GM18499 (cell line): ENCODE data around the gene AMN.

ENCODE experiments used
- ATAC-seq: cut with Tn5 transposase; IDR thresholded peaks from one replicate; pipeline ENCODE4 v1.9.1; 2021; ENCODE audit warnings: moderate number of reproducible peaks; ENCODE audit not compliant: insufficient read depth, unreplicated experiment

Gene AMN

DNA sequence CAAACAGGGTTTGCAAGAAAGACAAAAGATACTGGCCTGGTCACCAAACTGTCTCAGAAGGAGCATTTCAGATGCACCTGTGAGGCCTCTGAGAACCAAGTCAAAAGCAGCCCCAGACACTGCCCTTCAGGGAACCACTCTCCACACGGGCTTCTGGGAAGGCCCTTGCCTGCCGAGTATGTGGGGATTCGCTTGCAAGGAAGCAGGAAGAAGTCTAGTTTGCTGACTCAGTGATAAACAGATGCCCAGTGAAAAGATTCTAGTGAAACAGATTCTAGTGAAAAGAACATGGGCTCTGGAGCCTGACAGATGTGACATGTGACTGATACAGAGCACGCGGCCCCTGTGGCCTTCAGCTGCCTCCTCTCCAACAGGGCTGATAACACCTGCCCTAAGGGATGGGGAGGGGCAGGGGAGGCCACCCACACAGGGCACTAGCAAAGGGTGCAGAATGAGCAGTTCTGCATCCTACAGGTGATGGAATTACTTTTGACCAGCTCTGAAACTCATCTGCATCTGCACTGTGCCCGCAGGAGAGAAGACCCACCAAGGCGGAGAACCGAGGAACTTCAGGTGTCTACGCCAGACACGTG, 19.1 kb downstream of the AMN start:
- ATAC-seq: no peak

DNA sequence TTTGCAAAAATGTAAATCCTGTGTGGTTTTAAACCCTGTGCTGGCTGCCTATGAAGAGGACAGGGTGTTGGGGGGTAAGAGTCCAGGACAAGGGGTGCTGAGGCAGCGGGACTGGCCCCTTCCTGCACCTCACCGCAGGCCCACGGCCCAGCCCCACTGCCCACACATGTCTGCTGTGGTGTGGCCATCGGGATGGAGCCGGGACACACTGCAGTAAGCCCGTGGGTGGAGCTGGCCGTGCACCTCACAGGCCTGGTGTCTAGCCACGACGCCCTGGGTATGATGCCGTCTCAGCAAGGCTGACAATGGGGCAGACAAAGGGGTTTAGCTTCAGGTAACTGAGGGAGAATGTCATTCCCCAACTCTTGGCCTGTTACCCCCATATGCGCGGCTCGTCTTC, 19.6 kb downstream of the AMN start:
- ATAC-seq: no peak

DNA sequence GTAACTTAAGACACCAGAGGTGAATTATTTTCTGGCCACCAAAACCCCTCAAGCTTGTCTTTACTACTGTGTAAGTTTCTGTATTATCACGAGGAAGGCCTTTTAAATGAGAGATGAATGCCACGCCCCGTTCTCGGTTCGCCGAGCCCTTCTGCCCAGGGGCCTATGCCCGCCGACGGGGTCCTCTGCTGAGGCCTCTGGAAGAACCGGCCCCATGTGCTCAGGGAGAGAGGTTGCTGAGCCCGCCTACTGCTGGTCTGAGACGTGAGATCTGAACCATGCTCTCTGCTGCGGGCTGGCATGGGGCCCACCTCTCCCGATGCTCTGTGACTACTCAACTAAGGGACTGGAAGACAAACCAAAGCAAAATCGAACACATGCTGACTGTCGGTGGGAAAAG, 21.0 kb downstream of the AMN start:
- no peak for ATAC-seq

DNA sequence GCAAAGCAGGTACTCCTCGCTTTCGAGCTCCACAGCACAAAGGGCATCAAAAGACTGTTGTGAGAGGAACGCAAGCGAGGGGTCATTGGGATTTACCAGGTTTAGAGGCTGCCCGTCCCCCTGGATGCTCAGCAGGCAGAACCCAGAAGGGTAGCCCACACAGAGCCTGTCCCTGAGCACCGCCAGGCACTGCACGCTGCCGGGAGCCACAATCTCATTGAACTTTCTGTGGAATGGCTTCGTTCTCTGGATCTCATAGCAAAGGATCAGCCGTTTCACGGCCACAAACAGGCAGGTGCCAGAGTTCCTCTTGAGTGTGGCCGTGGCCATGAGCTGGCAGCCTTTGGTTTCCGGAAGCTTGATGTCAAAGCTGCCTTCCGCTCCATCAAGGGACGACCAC, 21.5 kb downstream of the AMN start:
- no peak for ATAC-seq

DNA sequence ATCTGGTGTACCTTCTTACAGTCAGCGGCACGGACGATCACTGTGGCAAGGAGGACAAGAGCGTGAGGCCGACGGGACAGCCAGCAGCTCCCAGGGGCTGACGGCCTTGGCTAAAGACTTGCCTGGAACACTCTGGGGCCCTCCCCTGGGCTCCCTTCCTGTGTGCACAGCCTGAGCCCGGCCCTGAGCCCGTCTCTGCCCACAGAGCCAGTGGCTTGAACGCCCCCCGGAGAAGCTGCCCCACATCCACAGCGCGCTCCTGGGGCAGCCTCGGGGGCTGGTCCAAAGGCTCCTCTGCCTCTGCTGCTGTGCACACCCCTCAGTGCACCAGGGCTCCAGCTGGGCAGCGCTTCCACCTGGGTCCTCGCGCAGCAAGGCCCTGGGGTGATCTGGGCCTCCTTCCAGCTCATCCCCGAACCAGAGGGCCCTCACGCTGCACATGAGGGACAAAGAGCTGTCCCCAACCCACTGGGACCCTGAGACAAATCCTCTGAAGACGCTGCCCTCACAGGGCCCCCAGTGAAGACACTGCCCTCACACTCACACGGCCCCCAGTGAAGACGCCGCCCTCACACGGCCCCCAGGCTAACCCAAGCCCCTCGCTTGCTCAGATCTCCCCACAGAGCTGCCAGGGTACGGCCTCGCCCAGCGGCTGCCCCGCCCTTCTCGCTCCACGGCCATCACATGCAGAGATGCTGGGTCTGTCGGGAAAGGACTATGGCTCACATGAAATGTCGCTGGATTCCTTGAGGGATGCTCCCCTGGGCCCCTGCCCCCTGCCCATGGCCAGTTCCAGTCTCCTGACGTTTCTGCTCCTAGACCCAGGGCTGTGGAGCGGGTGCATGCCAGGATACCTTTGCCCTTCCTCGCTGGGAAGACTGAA, 22.2 kb downstream of the AMN start:
- no peak for ATAC-seq

DNA sequence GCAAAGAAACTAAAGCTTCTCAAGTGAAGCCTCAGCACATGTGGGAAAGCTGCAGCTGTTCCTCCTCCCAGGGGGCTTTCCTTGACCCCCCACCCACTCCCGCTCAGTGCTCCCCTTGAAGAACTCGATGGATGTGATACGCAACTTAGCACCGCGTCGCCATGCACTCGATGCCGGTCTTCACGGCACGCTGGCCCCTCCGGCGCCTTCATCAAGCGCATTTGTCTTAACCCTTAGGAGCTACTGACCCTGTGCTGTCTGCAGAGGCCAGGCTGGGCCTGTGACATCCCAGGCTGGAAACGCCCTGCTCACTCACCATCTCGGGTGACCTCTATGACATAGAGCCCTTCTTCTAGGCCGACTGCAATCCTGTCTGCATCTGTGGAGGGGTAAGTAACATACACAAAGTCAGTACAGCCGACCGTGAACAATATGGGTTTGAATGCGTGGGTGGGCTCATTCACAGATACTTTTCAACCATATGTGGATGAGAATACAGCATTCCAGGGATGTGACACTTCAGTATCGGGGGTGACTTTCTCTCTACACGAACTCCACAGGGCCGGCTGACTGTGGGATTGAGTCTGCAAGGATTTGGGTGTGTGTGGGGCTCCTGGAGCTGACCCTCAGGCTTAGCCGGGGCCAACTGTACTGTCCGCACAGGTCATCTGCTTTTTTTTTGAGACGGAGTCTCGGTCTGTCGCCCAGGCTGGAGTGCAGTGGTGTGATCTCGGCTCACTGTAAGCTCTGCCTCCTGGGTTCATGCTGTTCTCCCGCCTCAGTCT, 23.1 kb downstream of the AMN start:
- no peak for ATAC-seq

DNA sequence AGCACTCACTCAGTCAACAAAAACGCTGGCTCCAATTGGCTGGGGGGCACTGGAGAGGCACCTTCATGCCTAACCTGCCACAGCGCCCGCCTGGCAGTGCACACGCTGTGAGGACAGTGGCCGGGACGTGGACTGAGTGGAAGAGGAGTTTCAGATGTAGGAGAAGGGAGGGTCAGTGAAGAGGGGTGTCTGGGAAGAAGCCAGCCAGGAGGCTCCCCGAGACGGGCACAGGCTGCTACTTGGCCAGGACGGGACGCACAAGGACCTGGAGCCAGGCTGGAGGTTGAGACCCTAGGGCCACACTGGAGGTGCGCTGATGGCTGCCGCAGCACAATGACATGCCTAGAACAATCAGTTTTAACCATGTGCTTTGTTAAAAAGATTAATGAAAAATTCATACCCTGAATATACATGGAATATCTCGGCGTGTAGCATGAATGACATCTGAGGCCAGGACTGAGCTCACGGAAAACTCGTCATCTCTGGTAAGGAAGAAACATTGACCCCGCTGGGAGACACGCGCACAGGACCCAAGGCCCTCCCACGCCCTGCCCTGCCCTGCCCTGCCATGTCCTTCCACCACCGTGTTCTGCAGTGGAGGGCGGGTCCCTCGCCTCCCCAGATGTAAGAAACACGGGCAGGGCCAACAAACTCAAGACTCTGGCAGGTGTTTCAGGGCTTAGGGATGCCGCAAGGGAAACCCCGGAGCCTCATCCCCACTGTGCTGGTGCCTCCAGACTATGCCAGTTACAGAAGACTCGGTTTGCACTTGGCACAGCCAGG, 25.0 kb downstream of the AMN start:
- no peak for ATAC-seq

DNA sequence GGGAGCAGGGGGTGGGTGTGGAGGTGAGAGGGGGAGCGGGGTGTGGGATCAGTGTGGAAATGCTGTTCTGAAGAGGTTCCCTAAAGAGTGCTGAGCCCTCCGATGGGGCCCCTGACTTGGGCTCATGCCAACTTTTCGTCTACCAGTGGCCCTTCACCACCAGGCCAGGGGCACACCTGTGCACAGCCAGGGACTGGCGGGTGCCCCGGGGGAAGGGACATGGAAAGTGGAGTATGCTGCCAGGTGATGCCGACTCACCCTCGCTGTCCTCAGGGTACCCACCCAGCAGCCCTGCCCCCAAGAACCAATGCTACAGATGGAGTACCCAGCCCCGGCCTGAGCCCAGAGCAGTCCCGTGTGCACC, 26.2 kb downstream of the AMN start:
- no peak for ATAC-seq

DNA sequence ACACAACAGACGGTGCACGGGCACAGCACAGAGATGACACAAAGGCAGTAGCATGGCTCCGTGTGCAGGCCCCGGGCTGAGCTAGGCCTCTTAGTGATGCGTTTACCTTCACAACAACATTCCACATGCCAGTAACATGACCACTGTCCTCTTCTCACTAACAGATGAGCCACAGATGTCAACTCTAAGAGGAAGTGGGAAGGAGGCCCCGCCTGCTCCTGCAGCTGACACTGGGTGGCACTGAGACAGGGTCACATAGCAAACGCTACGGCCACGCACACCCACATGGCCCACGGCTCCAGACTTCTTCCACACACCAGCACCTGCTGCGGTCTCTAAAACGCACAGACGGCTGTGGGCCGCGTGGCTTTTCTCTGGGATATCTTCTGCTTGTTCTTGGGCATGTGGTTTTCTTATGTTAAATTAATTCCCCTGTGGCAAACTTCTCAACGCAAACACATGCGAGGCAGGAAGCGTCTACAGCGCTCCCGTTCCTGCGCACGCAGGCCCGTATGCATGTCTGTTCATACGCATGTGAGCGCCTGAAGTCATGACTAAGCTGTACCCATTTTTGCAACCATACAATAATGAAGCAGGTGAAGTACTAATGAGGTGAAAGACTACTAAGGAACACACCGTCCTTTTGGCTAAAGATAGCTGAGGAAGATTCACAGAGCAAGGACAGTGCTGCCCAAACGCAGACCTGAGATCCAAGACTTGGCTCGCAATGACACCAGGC, 26.8 kb downstream of the AMN start:
- ATAC-seq: no peak

DNA sequence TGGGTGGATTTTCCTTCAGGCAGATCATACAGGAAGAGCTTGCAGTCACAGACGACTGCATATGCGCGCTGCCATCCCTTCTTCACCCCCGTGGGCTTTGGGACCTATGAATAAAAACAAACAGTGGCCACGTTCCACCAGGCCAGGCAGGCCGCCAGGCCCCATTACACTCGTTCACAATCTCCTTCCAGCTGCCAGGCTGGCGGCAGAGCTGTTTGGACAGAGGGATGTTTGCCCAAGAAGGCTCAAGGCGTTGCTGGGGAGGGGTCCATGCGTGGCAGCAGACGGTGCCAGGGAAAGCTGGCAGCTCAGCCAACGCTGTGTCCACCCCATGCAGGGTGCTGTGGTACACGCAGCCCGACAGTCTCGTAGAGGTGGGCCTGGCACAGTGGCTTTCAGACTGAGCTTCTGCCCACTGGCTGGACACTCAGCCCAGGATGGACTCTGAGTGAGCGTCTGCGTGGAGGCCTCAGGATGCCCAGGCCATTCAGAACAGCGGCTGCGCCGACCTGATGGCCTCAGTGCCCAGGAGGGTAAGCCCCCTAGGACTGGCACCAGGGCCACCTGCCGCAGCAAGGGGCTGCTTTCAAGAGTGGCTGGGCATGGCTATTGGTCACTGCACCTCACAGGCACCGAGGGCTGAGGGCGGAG, 27.5 kb downstream of the AMN start:
- no peak for ATAC-seq

DNA sequence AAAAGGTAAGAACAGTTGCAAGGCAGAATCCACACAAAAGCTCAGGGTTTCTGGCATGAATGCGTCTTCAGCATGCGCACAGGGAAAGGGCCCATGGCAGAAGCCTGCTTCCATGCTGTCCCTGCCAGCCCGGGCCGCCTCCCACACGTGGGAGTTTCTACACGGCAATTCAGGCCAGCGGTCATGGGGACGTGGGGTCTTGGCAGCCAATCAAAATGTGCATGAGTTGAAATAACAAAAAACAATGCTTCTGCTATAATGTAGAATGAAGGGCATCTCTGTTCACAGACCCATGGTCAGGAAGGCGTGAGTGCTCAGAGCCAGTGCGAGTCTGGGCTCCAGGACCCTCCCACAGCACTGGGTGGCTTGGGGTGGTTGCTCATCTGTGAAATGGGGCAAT, 28.6 kb downstream of the AMN start:
- ATAC-seq: no peak

DNA sequence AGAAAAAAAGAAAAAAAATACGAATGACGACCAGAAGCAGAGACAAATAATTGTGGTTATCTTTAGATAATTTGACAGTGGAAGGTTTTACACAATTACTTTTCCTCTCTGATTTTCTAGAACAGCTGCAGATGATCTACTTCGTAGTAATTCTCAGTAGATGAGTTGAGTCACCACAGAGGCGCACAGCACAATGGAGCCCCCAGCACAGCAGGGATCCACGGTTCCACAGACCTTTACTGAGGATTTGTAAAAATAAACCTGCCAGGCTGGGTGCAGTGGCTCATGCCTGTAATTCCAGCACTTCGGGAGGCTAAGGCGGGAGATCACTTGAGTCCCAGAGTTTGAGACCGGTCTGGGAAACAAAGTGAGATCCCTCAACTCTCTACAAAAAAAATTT, 29.3 kb downstream of the AMN start:
- ATAC-seq: no peak

DNA sequence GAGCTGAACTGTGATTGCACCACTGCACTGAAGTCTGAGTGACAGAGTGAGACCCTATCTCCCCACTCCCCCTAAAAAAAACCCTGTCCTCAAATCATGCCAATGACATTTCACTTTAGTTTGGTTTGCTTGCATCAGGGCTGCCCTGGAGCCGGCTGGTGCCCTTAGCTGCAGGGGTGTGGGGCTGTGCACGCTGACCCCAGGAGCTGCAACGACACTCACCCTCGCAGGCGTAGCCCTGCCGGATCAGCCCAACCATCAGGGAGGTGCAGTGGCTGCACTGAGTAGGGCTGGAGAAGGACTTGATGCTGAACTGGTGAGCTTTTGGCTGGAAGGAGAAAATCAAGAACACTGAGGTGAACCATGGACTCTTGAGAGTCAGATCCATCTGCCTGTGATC, 29.8 kb downstream of the AMN start:
- ATAC-seq: no peak

DNA sequence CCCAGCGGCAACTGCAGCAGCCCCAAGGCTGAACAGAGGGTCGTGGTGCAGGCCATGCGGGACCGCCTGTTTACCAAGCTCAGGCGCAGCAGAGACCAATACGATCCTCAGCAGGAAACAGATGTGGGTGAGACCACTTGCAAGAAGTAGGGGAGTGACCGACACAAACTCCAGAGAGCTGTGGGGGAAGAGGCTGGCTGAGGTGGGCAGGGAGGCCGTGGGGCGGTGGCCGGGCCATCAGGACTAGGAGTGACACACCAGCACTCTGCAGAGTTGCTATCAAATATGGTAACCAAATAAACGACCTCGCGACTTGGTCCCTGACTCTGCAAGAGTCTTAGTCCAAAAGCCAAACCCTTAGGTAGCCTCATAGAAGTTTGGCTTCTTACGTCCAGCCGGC, 30.6 kb downstream of the AMN start:
- ATAC-seq: no peak

DNA sequence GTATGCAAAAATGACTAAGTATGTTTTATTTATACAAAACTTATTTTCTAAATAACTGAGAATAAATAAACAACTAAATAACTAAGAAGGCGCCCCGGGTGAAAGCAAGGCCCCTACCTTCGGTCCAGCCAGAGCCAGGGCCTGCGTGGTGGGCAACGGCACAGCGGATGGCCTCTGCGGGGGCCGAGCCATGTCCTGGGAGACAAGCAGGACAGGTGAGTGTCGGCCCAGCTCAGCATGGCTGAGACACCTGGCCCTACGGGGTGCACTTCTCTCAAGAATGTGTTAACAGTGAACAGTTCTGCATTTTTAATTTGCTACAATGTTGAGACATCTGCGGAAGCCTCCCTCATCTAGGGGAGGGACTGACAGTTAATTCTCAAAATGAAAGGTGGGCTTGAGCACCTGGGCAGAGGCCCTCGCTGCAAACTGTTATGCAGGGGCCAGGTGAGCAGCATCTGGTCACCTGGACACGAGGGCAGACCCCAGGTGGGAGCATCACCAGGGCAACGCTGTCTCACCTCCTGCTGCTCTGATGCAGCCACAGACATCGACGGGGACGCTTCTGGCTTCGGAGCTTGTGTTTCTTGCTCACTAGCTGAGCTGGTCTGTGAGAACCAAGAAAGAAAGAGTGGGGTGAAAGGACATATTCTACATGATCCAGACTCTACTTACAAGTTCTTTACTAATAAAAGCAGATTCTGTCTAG, 31.8 kb downstream of the AMN start:
- ATAC-seq: no peak

DNA sequence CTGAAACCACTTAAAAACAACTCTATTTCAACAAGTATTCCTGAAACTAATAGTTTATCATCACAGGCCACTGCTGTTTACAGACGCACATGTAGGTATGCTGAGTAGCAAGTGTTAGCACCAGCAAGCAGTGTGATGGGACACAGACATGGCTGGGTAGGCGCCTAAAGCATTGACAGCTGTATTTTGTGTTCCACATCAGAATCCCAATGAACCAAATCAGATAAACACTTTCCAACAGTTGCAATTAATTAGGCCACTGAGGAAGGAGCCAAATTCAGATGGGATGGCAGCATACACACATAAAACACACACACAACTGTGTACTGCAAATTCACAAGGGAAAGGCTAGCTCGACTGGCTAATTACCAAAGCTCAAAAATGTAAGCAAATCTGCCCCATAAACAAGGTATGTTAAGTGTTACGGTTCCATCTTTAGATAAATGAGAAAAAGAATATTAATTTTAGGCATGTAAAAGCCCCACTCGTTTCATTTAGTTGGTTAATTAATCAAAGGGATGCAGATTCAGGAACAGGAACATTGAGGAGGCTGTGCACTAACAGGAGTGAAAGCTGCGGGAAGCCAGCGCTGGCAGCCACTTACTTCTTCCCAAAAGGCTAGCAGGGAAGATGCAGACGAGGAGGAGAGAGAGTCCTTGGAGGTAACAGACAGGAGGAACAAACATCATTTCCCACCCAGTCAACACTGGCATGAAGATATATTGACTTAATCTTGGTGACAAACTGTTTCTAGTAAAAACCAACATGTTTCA, 33.4 kb downstream of the AMN start:
- ATAC-seq: no peak

DNA sequence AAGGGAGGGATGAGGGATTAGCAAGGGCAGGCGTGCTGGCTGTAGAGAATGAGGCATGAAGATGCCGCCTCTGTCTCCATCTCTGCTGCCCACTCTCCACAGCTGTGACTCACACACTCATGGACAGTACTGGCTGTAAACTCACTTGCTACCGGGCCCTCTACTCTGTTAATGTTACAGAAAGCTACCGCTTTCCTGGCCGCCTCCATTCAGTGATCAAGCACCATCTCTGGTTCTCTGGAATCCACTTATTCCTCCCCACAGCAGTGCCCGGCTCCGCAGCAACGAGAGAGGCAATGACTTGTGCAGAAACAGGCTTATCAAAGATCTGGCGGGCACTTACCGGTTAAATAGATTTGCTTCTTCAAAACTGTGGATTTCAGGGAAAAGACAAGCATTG, 34.8 kb downstream of the AMN start:
- no peak for ATAC-seq

DNA sequence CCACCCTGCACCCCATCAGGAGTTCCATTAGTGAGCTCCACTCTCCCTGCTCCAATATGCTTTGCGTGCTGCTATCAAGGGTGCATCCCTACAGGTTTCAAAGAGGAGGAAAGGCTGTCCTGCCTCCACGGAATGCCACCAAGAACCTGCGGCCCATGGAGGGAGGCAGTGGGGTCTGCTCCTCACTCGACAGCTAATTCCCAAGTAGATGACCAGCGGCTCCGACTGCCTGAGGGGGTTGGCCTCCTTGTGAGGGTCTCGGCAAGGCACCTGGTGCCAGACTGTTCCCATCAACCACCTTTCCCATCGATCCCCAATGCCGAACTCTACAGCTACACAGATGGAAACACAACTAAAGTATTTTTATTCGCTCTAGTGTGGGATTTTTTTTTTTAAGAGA, 36.0 kb downstream of the AMN start:
- no peak for ATAC-seq
